HT-29 (cell line): ENCODE measurements around the gene TCF12. TPM values are rescaled to one million over a fixed set of nuclear protein-coding genes. Genes with fewer than 3 reads are reported as not detected.

ENCODE experiments used
- DNase-seq: peaks from one replicate; pipeline ENCODE4 v3.0.0-alpha.2; 2015; ENCODE audit warnings: low spot score
- total RNA-seq: library from RNA; depleted of rRNA; stranded (reverse); fragments of >200 nt; shearing (Covaris generic); gene quantifications from 2 replicates; pipeline ENCODE4 v1.2.3, GENCODE V29; 2014; rRNA removed

The TCF12 gene
- 154 and 155 TPM in 2 replicates for total RNA-seq

GRCh38 chr15:56918046-56918938, at the start of gene TCF12:
Gene TCF12 (plus strand): TSS chr15:56918644. CDS start chr15:56919914, 1,270 bp downstream.
- DNase-seq: peak; percentile 96

- peak; percentile 57 for DNase-seq
These were observed 48.9 kb upstream of the TCF12 start for GRCh38 chr15:56869573-56869972.

DNA sequence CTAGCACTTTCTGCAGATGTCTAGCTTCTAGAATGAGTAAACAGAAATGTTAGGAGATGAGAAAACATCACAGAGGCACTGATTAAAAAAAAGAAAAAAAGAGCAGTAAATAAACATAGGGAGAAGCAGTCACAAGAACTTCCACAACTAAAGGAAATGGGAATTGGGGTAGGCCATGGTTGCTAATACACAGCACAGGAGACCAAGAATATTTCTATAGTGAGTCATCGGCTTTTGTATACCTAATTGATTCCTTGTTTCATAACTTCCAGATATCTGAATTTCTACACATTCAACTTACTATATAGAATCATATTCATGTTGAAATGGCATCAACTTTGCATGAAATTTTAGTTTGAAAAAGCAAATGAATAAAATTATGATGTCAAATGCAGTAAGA, 47.3 kb upstream of the TCF12 start:
- peak; percentile 84 for DNase-seq

DNA sequence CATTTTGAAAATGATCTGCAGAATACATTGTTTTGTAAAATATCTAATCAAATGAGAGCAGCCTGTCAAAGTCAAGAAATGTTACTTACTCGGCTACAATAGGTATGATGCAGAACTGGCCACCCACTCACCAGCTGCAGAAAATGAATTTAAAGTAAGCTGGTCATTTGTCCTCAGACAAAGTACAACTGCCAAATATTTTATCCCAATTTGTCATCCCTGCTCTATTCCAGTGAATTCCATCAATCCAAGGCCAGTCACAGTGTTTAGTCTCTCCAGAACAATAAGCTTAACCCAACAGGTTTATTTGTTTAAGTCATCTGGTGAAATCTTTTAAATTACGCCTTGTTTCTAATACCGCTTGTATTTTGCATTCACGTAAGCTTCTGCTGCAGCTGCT, 46.6 kb upstream of the TCF12 start:
- DNase-seq: no peak

DNA sequence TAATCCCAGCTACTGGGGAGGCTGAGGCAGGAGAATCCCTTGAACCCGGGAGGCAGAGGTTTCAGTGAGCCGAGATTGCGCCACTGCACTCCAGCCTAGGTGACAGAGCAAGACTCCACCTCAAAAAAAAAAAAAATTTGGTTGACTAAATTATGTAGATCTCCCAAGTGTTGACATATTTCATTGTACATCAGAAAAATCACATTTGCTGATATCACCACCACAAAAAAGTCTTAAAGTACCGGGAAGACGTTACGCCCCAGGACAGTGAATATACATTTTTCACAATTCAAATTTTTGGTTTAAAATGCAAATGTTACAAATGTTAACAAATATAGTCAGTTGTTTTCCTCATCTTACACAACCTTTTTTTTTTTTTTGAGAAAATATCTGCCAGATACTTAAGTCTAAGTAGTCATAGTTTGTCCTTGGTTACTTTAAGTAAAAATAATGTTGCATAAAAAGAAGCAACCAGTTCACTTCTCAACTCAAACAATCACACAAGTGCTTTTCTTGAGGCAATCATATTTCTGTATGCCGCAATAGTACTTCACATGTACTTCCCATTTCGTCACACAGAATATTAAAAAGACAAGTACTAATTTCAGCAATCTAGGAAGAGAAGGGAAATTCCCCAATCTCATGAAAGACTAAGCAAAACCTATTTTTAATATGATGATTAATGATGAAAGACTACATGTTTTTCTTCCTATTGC, 41.0 kb upstream of the TCF12 start:
- no peak for DNase-seq

GRCh38 chr15:56879502-56879901, 38.9 kb upstream of the TCF12 start:
- DNase-seq: no peak

DNA sequence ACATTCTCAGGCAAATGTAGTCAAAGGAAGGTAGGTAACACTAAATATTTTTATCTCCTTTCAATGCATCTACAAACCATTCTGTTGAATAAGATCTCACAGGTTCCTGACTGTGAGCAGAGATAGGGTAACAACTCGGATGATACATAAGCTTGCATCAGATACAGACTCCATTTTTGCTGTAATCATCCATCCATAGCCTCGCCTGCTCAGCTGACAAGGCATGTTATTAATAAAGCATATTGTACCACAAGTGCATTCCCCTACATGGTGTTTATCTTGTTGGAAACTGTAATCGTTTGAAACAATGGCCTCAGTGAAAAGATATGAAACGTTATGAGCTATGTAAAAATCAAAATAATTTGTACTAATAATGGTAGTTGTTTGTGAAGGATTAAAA, 35.4 kb upstream of the TCF12 start:
- DNase-seq: no peak

- DNase-seq: no peak
These were observed 32.0 kb upstream of the TCF12 start for GRCh38 chr15:56886363-56886931.

DNA sequence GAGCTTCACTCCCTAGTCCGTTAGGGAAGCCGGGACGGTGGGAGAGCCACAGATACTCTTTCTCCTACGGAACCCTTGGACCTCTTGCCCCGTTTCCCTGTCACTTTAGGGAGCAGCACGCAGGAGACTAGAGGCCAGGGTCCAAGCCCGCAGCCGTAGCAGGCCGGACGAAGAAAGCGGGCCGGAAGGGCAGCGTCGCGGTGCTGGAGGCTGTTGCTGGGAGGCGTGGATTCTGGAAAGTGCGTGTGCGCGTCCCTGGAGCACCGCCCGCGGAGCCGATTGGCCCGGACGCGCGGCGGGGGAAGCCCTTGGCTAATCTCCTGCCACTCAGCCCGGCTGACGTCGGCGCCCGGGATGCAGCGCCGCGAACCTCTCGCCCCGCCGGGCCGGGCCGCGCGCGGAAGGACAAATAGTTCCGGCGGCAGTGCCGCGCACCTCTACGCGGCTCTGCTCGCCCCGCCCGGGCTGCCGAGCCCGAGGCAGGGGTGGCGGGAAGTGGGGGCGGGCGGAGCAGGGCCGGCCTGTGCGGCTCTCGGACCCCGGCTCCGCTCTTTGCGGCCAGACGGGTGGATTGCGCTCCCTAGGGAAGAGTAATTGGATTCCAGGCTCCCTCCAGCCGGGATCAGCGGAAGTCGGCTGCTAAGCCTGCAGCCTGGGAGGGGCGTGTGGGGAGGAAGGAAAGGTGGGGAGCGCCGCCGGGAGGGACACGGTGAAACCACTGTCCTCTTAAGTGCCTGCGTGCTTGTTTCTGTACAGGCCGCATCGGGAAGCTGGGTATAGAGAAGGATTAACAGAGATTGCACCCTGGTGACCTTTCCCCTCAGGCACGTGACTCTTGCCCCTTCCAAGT, 31.3 kb upstream of the TCF12 start:
- peak; percentile 97 for DNase-seq

- DNase-seq: no peak
These were observed 30.5 kb upstream of the TCF12 start for GRCh38 chr15:56887782-56888438.

- DNase-seq: no peak
These were observed 28.4 kb upstream of the TCF12 start for GRCh38 chr15:56890038-56890437.

- no peak for DNase-seq
These were observed 26.5 kb upstream of the TCF12 start for GRCh38 chr15:56891852-56892440.

- no peak for DNase-seq
These were observed 25.6 kb upstream of the TCF12 start for GRCh38 chr15:56892659-56893363.

DNA sequence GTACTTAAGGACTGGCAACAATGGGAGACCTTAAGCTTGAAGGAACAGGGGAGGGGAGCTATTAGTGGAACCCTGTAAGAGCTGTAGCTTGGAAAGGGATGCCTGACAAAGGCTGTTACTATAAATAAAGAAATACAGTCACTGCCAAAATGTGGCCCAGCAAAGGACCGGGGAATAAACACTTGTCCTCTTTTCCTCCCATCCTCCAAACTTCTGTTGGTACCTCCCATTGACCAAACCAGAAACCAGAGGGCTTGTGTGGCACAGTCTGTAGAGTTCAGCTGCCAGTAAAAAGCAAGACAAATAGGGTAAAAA, 25.1 kb upstream of the TCF12 start:
- DNase-seq: no peak

- no peak for DNase-seq
These were observed 23.8 kb upstream of the TCF12 start for GRCh38 chr15:56894601-56895000.

DNA sequence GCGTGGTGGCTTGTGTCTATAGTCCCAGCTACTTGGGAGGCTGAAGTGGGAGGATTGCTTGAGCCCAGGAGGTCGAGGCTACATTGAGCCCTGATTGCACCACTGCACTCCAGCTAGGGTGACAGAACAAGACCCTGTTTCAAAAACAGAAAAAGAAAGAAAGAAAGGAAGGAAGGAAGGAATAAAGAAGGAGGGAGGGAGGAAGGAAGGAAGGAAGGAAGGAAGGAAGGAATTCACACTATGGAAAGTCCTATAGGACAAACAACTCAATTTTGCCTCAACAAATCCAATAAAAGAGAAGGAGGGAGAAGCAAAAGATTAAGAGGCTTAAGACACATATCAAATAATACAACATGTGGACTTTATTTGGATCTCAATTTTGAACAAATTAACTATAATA, 16.5 kb upstream of the TCF12 start:
- DNase-seq: no peak

GRCh38 chr15:56906766-56907165, 11.7 kb upstream of the TCF12 start:
- DNase-seq: no peak

- DNase-seq: no peak
These were observed 7.6 kb upstream of the TCF12 start for GRCh38 chr15:56910801-56911200.

GRCh38 chr15:56913241-56913640, 5.2 kb upstream of the TCF12 start:
- no peak for DNase-seq

GRCh38 chr15:56913670-56914069, 4.8 kb upstream of the TCF12 start:
- DNase-seq: no peak
